T-helper 2 cell treated with Interferon-gamma antibody and Interleukin-4, amounts not matched to agents 100 ng/mL and 5 ng/mL, for 36 hours (primary cell): ENCODE results near the gene ATAT1. TPM values are rescaled to one million over a fixed set of nuclear protein-coding genes. Genes with fewer than 3 reads are reported as not detected.

Experiments
- intact Hi-C: fragments of 100-400 bp; cut with micrococcal nuclease; formaldehyde crosslinking; loops from one replicate; pipeline ENCODE4 v1.15.1; 2023
- total RNA-seq: library from RNA; stranded (reverse); gene quantifications from 2 replicates; pipeline ENCODE4 v1.2.3, GENCODE V29; 2022

Gene ATAT1
- total RNA-seq, 1 donor from 2014 or later = 9.0 TPM

DNA sequence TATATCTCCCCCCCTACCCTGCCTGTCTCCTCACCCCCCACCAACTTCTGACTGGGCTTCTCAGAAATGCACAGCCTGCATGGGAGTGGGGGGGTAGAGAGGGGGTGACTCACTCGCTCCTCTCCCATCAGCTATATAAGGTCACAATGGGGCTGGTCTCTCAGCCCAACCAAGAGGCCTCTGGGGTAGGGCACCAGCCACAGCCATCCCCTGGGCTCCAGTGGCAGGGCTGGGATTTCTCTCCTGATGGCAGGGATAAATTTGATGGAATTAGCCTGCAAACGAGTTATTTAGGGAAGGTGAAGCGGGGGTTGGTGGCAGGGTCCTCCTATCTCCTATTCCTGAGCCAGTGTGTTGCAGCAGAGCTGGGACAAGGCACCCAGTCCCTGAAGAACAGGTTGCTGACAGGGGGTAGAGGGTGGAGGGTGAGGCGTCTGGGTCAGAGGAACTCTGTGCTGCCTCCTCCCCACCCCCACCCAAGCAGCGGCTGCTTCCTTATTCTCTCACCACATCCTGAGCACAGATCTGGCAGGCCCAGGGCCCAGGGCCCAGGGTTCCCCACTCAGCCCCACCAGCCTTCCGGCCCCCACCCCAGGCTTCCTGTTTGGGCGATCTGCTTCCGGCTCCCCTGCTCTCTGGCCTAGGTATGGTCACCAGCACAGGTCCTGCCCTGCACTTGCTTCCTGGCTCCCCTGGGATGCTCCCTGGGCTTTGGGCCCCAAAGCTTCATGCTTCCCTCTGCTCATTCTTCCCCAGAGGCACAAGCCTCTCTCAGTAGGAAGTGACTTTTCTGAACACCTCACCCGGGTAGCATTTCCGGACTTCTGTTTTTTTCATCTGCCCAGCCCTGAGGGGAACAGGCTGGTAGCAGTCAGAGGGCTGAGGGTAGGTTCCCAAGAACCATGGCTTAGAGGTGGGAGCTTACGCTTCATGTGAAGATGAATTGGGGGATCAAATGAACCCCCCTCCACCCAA, 55.8 kb downstream of the ATAT1 start:
- intact Hi-C loops = loop anchor here (1.0 to 10.0 kb wide), 6 partner anchors 35 to 472 kb away; partner anchors contain the start of genes C6orf136, CCHCR1, HLA-E and MDC1

DNA sequence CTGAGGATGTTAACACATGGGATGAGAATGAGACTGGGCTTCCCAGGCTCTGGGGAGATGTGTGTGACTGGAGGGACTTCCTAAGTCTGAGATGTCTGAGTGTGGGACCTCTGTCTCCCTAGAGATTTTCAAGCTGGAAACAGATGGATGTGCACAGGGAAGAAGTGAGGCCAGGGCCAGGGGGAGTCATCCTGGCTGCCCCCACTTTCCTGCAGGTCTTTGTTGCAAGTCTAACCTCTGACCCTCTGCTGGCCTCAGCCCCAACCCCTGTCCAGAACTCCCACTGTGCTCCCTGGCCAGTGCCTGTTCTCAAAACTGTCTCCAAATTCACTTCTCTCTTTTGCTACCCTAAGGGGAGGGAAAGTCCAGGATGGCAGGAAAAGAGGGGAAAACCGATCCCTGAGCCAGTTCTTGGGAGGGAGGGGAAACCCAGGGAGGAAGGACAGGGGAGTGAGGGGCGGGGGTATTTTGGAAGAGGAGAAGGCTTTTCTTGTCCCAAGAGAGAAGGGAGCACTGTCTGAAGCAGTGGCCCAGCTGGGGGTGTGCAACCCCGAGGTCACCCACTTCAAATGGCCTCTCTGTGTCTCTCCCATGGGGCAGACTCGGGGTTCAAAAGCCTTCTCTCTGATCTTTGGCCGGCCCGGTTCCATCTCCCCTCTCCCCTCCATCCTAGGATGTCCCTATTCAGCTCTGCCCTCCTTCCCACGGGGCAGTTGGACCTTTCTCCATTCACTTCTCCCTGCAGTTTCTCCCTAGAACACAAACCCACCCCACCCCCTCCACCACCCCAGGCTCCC, 56.7 kb downstream of the ATAT1 start:
- intact Hi-C loops = loop anchor here (2.0 to 10.0 kb wide), 4 partner anchors 37 to 471 kb away; partner anchors contain the start of genes C6orf136, CCHCR1, HLA-E and MRPS18B

DNA sequence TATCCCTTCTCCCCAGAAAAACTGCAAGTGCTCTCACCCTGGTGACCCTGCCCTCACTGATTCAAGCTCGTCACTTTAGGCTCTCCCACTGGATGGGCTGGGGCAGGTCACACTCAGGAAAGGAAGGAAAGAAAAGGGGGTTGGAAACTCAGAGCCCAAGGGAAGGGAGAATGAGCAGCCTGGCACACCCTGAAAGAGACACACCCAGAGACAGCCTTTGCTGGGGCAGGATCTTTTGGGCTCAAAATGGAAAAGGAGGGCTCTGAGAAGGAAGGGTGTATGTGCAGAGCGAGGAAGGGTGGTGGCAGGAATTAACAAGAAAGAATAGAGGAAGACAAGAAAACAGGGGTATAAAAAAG, 57.3 kb downstream of the ATAT1 start:
- intact Hi-C loops = loop anchor here (2.0 to 10.0 kb wide), 4 partner anchors 37 to 471 kb away; partner anchors contain the start of genes C6orf136, CCHCR1, HLA-E and MRPS18B

DNA sequence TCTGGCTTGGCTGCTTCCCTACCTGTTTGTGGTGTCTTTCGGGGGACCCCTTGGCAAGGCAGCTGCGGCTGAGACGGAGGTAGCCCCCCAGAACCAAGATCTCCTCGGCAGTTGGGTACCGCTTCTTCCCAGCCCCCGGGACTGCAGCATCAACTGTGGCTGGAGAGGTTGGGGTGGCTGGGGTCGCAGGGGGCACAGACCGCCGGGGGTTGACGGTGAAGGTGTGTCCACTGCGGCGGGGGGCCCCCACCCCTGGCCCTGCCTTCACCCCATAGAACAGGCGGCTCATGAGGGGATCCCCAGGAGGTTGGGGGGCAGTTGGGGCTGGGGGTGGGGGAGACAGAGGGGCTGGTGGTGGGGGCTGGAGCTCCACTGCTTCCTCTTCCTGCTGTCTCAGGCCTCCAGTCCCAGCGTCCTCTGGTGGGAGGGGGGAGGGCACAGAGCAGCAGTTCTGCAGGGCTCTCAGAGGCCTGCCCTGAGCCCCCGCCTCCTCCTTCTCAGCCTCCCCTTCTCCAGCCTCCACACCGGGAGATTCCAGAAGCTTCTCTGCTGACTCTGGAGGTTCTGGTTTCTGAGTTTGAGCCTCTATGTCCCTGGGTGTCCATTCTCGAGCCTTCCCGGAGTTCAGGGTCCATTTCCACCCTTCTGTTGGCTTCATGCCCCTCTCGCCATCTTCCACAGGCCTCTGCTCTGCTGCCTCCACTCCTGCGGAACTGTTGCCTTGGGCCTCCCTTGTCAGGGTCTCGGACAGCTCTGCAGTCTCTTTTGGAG, 57.9 kb downstream of the ATAT1 start:
- intact Hi-C loops = loop anchor here (10.0 kb wide), 1 partner anchor 470 kb away; the partner anchor contains the start of genes CCHCR1 and TCF19

DNA sequence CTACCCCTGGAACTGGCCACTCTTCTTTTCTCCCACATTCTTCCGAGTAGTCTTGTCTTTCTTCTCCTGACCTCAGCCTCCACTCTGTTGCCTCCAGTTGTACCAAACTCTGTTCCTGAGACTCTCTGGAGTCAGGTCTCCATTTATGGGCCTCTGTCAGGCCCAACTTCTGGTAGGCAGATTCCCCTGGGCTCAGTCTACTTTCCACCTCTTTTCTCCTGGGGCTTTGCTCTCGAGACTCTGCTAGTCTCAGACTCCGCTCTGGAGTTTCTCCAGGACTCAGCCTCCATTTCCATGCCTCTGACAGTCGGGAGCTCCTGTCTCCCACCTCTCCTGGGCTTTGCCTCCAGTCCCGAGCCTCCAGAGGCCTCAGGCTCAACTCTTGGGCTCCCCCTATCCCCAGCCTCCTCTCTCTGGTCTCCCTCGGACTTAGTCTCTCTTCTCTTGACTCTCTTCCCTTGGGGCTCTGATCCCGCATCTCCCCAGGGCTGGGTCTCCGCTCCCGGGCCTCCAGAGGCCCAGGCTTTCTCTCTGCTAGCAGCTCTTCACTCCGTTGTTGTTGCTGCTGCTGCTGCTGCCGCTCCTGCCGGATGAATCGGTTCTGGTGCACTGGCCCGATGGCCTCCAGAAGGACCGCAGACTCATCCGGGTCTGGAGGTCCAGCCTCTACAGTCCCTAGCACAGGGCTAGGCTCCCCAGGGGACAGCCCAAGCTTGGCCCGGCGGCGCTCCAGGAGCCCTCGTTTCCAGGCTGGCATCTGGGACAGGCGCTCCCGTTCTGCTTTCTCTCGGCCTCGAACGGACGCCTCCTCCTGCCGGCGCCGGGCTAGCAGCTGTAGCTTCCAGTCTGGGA, 58.7 kb downstream of the ATAT1 start:
- intact Hi-C loops = loop anchor here (10.0 kb wide), 1 partner anchor 469 kb away; the partner anchor contains the start of genes CCHCR1 and TCF19

DNA sequence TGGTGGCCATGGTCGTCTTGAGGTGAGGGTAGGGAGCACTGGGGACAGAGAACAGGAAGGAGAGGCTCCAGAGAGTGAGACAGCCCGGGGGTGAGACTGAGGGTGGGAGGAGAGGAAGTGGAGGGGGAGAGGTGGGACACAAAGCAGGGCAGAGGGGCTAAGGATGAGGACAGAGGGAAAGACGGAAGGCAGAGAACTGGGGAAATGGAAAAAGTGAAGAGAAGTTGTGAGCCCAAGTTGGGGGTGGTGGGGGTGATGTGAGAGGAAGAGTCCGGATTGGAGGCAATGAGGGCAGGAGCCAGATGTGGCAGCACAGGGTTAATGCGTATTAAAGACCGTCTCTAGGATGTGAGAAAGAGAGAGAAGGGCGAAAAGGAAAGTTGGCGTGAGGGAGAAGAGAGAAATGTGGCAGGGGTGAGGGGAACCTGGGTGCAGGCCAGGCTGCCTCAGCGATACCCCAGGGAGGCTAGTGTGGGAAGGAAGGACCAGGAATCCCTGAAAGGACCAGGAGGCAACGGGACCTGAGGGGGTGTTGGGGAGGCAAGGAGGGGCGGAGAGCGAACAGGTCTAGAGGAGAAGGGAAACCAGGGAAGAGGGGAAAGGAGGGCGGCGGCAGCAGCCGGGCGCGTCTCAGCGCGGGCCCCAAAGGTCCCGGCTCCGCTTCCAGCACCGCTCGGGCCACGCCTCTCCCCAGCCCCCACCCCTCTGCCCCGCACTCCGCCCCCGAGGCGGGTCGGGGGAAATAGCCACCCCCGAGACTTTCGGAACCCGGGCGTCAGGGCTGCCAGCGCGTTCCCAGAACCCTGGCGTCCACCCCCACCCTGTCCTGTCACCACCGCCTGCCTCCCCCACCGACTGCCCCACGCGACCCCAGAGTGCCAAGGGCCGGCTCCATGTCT, 59.6 kb downstream of the ATAT1 start, which contains the start of gene PPP1R18:
Gene PPP1R18 (minus strand): TSS at position 637 of the 899 bp plus-strand sequence. CDS start 627 bp downstream, at position 10.
- intact Hi-C loops = loop anchor here (10.0 kb wide), 1 partner anchor 469 kb away; the partner anchor contains the start of genes CCHCR1 and TCF19

DNA sequence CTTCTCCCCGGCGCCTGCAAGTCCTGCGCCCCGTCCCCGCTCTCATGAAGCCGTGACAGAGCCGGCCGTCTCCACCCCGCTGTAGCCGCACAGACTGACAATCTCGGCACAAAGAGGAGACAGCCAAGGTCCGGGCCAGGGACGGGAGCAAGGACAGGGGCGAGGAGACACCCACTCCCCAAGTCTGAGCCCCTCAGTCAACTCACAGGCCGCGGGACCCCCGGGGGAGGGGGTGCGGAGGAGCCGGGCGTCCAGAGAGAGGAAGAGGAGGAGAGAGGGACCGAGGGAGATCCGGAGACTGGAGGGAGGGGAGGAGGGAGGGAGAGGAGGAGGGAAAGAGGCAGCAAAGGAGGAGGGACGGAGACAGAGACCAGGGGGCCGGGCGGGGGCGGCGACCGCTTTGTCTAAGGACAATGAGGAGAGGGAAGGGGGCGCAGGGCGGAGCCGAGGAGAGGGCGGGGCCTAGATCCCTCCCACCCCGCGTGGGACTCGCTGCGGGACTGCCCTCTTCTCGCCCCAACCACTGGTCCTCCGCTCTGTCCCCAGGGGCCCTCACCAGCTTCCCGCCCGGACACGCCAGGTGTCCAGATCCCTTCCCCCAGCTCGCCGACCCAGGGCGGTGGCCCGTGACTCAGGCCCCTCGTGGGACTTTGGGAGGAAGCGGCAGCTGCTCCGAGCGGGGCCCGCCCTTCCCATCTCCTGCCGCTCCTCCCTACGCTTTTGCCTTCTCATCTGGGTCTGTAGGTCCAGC, 60.4 kb downstream of the ATAT1 start:
- intact Hi-C loops = loop anchor here (1.0 to 10.0 kb wide), 2 partner anchors 30 to 468 kb away; partner anchors contain the start of genes CCHCR1, MDC1 and TCF19

DNA sequence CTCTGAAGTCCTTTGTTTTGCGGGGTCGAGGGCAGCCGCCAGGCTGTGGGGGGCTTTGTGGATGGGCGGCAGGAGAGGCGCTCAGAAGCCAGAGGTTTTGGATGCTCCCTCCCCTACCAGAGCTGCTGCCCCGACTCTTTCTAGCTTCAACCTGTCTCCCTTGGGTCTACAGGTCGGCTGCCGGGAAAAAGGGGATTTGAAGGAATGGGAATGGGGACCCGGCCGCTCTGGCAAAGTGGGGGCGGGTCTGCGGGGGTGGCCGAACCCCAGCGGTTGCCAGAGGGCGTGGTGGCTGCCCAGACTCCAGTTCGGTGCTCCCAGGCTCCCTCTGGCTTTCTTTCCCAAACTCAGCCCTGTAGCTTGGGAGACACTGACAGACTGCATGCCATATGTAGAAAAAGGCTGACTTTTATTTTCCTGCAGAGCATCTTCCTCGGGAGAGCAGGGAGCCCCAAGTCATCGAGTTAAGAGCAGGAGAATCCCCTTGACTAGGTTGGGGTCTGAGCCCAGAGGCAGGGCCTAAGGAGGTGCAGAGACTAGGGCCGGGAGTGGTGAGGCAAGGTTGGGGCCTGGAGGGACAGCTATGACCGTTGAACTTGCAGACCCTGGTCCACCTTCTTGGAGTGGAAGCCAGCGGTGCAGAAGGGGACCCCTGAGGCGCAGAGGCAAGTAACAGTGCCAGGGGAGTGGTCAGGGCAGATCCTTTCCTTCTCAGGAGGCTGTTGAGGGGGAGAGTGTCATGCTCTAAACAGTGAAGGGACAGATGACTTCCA, 61.2 kb downstream of the ATAT1 start:
- intact Hi-C loops = loop anchor here (1.0 to 10.0 kb wide), 2 partner anchors 29 to 467 kb away; partner anchors contain the start of genes CCHCR1, MDC1 and TCF19

DNA sequence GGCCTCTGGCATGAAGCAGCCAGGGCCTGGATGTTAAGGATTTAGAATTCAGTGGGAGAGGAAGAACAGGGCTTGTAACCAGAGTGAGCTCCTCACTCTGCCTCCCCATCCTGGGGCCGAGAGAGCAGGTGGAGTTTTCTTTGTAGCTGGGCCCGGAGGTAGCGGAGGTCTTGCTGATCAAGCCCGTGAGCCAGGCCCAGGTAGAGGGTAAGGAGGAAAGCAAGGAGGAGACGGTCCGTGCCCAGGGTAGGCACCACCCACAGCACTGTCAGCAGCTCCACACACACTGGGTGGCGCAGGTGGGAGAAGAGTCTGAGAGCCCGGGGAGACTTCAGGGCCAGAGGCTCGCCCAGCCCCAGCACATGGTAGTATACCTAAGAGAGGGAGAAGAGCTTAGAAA, 61.9 kb downstream of the ATAT1 start:
- intact Hi-C loops = loop anchor here (10.0 kb wide), 1 partner anchor 466 kb away; the partner anchor contains the start of genes CCHCR1 and TCF19

DNA sequence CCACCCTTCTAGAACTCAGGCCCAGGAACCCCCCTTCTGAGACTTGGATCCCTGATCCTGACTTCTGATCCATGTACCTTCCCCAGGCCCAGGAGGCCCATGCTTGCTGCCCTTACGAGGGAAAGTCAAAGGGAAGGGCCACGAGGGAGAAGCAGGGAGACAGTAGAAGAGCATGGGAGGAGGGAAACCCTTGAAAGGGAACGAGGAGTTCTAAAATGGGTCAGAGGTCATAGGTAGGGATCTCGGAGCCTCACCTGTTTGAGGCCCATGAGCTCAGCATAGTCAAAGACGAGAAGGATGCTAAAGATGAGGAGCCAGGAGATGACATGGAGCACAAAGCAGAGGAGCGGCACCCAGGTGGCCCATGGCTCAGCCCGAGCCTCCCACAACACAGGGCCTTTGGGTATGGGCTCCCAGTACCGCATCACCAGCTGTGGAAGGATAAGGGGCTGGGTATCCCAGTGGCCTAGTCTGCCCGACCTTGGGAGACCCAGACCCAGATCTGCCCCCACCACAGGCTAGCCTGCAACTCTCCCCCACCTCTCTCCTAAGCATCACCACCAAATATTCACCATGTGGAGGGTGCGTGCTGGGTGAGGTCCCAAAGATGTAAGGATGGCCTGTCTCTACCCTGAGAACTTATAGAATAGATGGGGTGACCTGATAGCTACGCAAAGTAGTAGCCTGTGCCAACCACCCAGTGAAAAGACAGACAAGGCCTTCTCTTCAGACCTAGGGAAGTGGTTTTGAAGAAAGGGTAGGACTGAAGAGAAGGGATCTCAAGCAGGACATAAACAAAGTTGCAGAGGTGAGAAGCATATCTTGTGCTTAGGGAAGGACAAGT, 62.6 kb downstream of the ATAT1 start:
- intact Hi-C loops = loop anchor here (10.0 kb wide), 1 partner anchor 466 kb away; the partner anchor contains the start of genes CCHCR1 and TCF19

DNA sequence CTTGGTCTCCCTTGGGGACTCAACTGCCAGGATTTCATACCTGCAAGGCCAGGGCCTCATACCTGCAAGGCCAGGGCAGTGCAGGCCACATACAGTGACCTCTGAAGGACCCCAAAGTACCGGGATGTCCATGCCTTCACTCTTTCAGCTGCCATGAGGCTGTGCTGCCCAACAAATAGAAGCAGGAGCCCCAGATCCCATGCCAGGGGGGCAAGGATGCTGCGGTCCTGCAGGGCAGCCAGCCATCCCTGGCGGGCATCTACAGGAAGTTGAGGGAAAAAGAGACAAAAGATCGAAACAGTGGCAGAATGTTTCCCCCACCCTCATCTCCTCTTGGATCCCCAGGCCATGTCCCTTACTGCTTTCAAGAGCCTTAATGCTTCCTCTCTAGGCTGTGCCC, 63.3 kb downstream of the ATAT1 start:
- intact Hi-C loops = loop anchor here (10.0 kb wide), 1 partner anchor 465 kb away; the partner anchor contains the start of genes CCHCR1 and TCF19

DNA sequence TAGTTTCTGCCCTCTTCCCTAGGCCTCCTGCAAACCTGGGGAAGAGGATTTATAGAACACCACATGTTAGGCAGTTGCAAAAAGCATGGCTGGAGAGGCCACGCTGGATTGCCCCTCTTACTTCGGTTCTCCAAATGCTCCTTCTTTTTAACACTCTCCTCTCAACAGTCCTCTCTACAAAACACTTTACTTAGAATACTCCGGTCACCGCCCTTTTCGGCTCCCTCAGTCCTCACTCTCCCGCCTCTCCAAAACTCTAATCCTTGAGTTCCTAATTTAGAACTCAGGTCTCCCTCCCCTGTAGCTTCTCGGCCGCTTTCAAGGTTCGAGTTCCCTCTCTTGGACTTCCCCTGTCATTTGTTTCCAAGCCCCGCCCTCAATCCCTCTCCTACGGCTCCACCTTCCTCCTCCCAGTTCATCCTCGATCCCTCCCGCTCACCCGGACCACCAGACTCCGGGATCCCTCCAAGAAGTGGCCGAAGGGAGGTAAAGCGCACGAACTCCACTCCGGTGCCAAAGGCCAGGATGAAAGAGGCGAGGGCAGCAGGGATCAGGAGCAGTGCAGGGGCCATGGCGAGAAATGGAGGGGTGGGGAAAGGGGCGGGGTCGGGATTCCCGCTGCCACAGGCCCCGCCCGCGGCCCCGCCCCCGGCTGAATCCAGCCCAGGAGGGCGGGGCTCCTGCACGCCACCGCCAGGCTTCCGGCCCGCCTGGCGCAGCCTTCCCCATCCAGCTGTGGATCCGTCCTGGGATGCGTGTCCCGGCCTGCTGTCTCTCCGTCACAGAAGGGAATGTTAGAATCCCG, 63.9 kb downstream of the ATAT1 start, which contains the start of gene NRM:
Gene NRM (minus strand): TSS at position 582 of the 805 bp plus-strand sequence. CDS start 10 bp downstream, at position 572.
- intact Hi-C loops = no loop called here

DNA sequence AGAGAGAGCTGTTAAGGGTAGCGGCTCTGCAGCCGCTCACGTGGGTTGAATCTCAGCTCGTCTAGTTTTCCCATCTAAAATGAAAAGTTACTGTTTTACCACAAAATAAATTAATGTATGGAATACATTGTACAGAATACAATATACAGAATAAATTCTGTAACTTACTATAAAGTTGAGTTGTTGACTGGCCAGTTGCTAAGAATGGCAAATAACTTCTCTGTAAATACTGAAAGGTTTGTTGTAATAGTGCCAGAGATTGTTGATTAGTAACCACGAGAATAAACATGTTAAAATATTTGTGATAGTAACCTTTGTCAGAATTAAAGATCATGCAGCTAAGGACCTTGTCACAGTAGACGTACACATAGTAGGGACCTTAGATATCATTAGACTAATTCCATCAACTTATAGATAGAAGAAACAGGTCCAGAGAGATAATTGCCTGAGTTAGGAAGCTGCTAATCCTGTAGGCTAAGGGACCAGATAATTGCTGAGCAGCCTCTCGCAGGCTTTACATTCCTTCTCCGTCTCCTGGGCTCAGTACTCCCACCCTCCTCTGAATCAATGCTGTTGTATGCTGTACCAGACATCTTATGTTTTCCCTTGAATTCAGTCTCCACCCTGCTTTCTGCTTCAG, 64.7 kb downstream of the ATAT1 start:
- intact Hi-C loops = no loop called here
